HepG2 (cell line): Measurements from ENCODE around the gene UBALD1. TPM values are rescaled to one million over a fixed set of nuclear protein-coding genes. Genes with fewer than 3 reads are reported as not detected.

Experiments used
- AGO2 ChIP-seq: fragments of 200-400 bp; formaldehyde crosslinking; optimal IDR thresholded peaks from 2 replicates; pipeline ENCODE3; 2017; ENCODE audit warnings: mild to moderate bottlenecking, low read depth, low read length, moderate library complexity
- ARHGAP35 ChIP-seq: sonication (generic); formaldehyde crosslinking; IDR thresholded peaks from 2 replicates; pipeline ENCODE4 v1.9.0; 2022; ENCODE audit warnings: mild to moderate bottlenecking, inconsistent platforms, moderate library complexity, missing genetic modification reagents, borderline replicate concordance
- DDIT3 ChIP-seq: sonication (generic); formaldehyde crosslinking; IDR thresholded peaks from 2 replicates; pipeline ENCODE4 v1.4.0; 2020; ENCODE audit warnings: mild to moderate bottlenecking, missing genetic modification reagents
- EEA1 ChIP-seq: sonication (generic); formaldehyde crosslinking; IDR thresholded peaks from 2 replicates; pipeline ENCODE4 v1.5.1; 2020; ENCODE audit warnings: mild to moderate bottlenecking, missing genetic modification reagents, borderline replicate concordance
- GATAD1 ChIP-seq: IDR thresholded peaks from 2 replicates; pipeline ENCODE4 v1.6.1; 2016; ENCODE audit warnings: missing genetic modification reagents, missing compliant biosample characterization
- HOXD1 ChIP-seq: sonication (generic); formaldehyde crosslinking; IDR thresholded peaks from 2 replicates; pipeline ENCODE4 v1.5.0; 2020; ENCODE audit warnings: missing genetic modification reagents
- KAT8 ChIP-seq: IDR thresholded peaks from 2 replicates; pipeline ENCODE4 v1.6.1; 2016; ENCODE audit warnings: missing genetic modification reagents, missing compliant biosample characterization
- KLF16 ChIP-seq, 2 experiments: sonication (generic) in 1 of 2; formaldehyde crosslinking in 1 of 2; IDR thresholded peaks; 2 replicates each; pipeline versions ENCODE4 v1.6.1 to v1.8.0; 2016 to 2023; ENCODE audit warnings: missing genetic modification reagents in 2 of 2, missing compliant biosample characterization in 1 of 2
- KMT2A ChIP-seq: sonication (generic); formaldehyde crosslinking; IDR thresholded peaks from 2 replicates; pipeline ENCODE4 v1.4.0; 2020; ENCODE audit warnings: missing genetic modification reagents
- MEIS2 ChIP-seq: sonication (generic); formaldehyde crosslinking; IDR thresholded peaks from 2 replicates; pipeline ENCODE4 v1.9.0; 2021; ENCODE audit warnings: mild to moderate bottlenecking, missing genetic modification reagents
- NCOA2 ChIP-seq: sonication (generic); formaldehyde crosslinking; IDR thresholded peaks from 2 replicates; pipeline ENCODE4 v1.8.0; 2022; ENCODE audit warnings: inconsistent platforms
- NR2C2 ChIP-seq: sonication (generic); formaldehyde crosslinking; IDR thresholded peaks from 2 replicates; pipeline ENCODE4 v1.4.0; 2020; ENCODE audit warnings: missing genetic modification reagents, mild to moderate bottlenecking, moderate library complexity, borderline replicate concordance
- ONECUT2 ChIP-seq: sonication (generic); formaldehyde crosslinking; IDR thresholded peaks from 2 replicates; pipeline ENCODE4 v1.4.0; 2020; ENCODE audit warnings: missing genetic modification reagents
- PITX1 ChIP-seq: sonication (generic); formaldehyde crosslinking; IDR thresholded peaks from 2 replicates; pipeline ENCODE4 v1.5.1; 2020; ENCODE audit warnings: mild to moderate bottlenecking, missing genetic modification reagents
- PRDM10 ChIP-seq: sonication (generic); formaldehyde crosslinking; IDR thresholded peaks from 2 replicates; pipeline ENCODE4 v1.4.0; 2020; ENCODE audit warnings: low read depth, missing genetic modification reagents
- PRMT3 ChIP-seq: sonication (generic); formaldehyde crosslinking; IDR thresholded peaks from 2 replicates; pipeline ENCODE4 v1.8.1; 2022; ENCODE audit warnings: low read depth, mild to moderate bottlenecking, moderate library complexity, missing genetic modification reagents, borderline replicate concordance
- RBM22 ChIP-seq: fragments of 200-400 bp; formaldehyde crosslinking; optimal IDR thresholded peaks from 2 replicates; pipeline ENCODE3; 2017; ENCODE audit warnings: mild to moderate bottlenecking, low read length, moderate library complexity
- SP2 ChIP-seq: sonication (generic); formaldehyde crosslinking; IDR thresholded peaks from 2 replicates; pipeline ENCODE4 v1.5.1; 2020; ENCODE audit warnings: mild to moderate bottlenecking, missing genetic modification reagents
- STAG1 ChIP-seq: sonication (generic); formaldehyde crosslinking; IDR thresholded peaks from 2 replicates; pipeline ENCODE4 v1.4.0; 2020; ENCODE audit warnings: missing genetic modification reagents
- USF2 ChIP-seq, 2 experiments: sonication (generic) in 1 of 2; formaldehyde crosslinking in 1 of 2; IDR thresholded peaks; 2 replicates each; pipeline versions ENCODE4 v1.5.1 to v1.6.1; 2011 to 2020; ENCODE audit warnings: borderline replicate concordance in 1 of 2, low read depth in 1 of 2, low read length in 1 of 2, mild to moderate bottlenecking in 1 of 2, missing genetic modification reagents in 1 of 2, moderate library complexity in 1 of 2
- YEATS4 ChIP-seq: sonication (generic); formaldehyde crosslinking; IDR thresholded peaks from 2 replicates; pipeline ENCODE4 v1.4.0; 2020; ENCODE audit warnings: missing genetic modification reagents, borderline replicate concordance
- ZBTB7A ChIP-seq: sonication (generic); formaldehyde crosslinking; IDR thresholded peaks from 2 replicates; pipeline ENCODE4 v1.8.0; 2022; ENCODE audit warnings: mild to moderate bottlenecking, missing genetic modification reagents
- ZNF614 ChIP-seq: IDR thresholded peaks from 2 replicates; pipeline ENCODE4 v1.6.1; 2018; ENCODE audit warnings: missing biosample characterization, missing genetic modification reagents, inconsistent platforms, borderline replicate concordance
- ZSCAN21 ChIP-seq: sonication (generic); formaldehyde crosslinking; IDR thresholded peaks from 2 replicates; pipeline ENCODE4 v1.8.0; 2022; ENCODE audit warnings: mild to moderate bottlenecking, missing genetic modification reagents, moderate library complexity, borderline replicate concordance
- polyA plus RNA-seq, 8 experiments: library from polyadenylated mRNA; depleted of rRNA in 3 of 8; stranded (reverse) in 7 of 8; unstranded in 1 of 8; fragments of >200 nt; fragmentation: Illumina TruSeq in 4 of 8; extraction: Trizol in 4 of 8; gene quantifications; 2 replicates each; pipeline versions ENCODE4 v1.2.1 to v1.2.3, GENCODE V29; 2011 to 2016; ENCODE audit warnings: low read depth in 4 of 8, missing spikeins in 1 of 8, mixed read lengths in 1 of 8; ENCODE audit not compliant: insufficient read depth in 1 of 8
- total RNA-seq, 5 experiments: library from RNA; depleted of rRNA; stranded (reverse); fragments of >200 nt; fragmentation: Illumina TruSeq; extraction: Trizol; gene quantifications; 2 replicates each; pipeline ENCODE4 v1.2.3, GENCODE V29; 2016; ENCODE audit warnings: low read depth in 1 of 5

UBALD1 gene
- total and polyA plus RNA-seq, 2 of the 13 experiments (the other 11 are each of a cell fraction or from before 2014, with no cell fraction given): 6.8 to 12.3 TPM

- TF ChIP-seq PRDM10 (CRISPR knock-in tag) (no peak), KLF16 (CRISPR knock-in tag; IDR thresholded peaks at IDR 0.05) (no peak; a peak in 1 of 4 replicates), ZNF614 (no peak; the same call in 1 of the 2 replicates), KAT8 (CRISPR knock-in tag) (no peak), MEIS2 (peak; percentile 75; the same call in 1 of the 2 replicates), AGO2 (no peak), HOXD1 (CRISPR knock-in tag) (no peak), YEATS4 (CRISPR knock-in tag) (peak; percentile 80; the same call in 1 of the 2 replicates), DDIT3 (CRISPR knock-in tag) (no peak), PITX1 (CRISPR knock-in tag) (no peak), ARHGAP35 (CRISPR knock-in tag) (0 out of 2 replicates have a peak, but pooled peaks have one; percentile 10), NR2C2 (peak; percentile 45; the same call in 1 of the 2 replicates), ZBTB7A (CRISPR knock-in tag) (peak; percentile 85; the same call in 1 of the 2 replicates), NCOA2 (CRISPR knock-in tag) (peak; percentile 23; the same call in 1 of the 2 replicates), PRMT3 (CRISPR knock-in tag) (no peak), KMT2A (CRISPR knock-in tag) (no peak; the same call in none of the 2 replicates), ZSCAN21 (CRISPR knock-in tag) (peak; percentile 91), EEA1 (peak; percentile 84; the same call in 1 of the 2 replicates), ONECUT2 (CRISPR knock-in tag) (peak; percentile 34; the same call in 1 of the 2 replicates), STAG1 (CRISPR knock-in tag) (no peak), RBM22 (no peak), USF2 (IDR thresholded peaks at IDR 0.05; ENCODE audit: low read depth, low read length) (no peak), USF2 (CRISPR knock-in tag; IDR thresholded peaks at IDR 0.05; ENCODE audit: borderline replicate concordance) (0 out of 2 replicates have a peak, but pooled peaks have one; percentile 0), GATAD1 (CRISPR knock-in tag) (no peak), SP2 (CRISPR knock-in tag) (no peak)
Observed at GRCh38 chr16:4624827-4625559, 10.3 kb upstream of the UBALD1 start (continued).
